ENCODE results near the gene COQ8B. TPM values are rescaled to one million over a fixed set of nuclear protein-coding genes. Genes with fewer than 3 reads are reported as not detected.

The COQ8B gene
- total and polyA plus RNA-seq, 2 donors (not counting 1 experiment from before 2014, with no cell fraction given): 58.9 to 62.6 TPM

DNA sequence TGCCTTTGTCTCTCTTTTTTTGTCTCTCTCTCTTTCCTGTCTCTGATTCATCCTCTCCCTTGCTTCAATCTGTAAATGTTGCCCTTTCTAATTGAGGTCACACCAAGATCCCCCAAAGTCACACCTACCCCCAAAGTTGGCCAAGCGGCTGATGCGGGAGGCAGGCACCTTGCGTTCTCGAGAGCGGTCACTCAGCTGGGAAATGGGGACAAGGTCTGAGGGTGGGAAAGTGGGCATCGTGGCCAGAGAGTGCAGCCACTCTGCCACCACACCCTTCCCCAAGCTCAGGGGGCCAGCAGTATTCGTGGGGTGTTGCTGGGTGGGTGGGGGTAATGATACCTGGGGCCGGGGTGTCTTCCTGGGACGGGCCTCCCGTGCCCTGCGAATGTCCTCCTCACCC is 2.7 kb downstream of the COQ8B start:
- H4K20me1 ChIP-seq (ENCODE audit: control insufficient read depth, insufficient read depth, low read length, poor library complexity, severe bottlenecking): no peaks in the 10 kb centered on the region
- POLR2A ChIA-PET: no interaction called here
- TF ChIP-seq, protein P1, sequence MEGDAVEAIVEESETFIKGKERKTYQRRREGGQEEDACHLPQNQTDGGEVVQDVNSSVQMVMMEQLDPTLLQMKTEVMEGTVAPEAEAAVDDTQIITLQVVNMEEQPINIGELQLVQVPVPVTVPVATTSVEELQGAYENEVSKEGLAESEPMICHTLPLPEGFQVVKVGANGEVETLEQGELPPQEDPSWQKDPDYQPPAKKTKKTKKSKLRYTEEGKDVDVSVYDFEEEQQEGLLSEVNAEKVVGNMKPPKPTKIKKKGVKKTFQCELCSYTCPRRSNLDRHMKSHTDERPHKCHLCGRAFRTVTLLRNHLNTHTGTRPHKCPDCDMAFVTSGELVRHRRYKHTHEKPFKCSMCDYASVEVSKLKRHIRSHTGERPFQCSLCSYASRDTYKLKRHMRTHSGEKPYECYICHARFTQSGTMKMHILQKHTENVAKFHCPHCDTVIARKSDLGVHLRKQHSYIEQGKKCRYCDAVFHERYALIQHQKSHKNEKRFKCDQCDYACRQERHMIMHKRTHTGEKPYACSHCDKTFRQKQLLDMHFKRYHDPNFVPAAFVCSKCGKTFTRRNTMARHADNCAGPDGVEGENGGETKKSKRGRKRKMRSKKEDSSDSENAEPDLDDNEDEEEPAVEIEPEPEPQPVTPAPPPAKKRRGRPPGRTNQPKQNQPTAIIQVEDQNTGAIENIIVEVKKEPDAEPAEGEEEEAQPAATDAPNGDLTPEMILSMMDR (IDR thresholded peaks at IDR 0.05): no peak
- no peak for TF ChIP-seq EZH2 (IDR thresholded peaks at IDR 0.05; ENCODE audit: borderline replicate concordance, insufficient read depth, low read depth, low read length, poor library complexity, severe bottlenecking)

DNA sequence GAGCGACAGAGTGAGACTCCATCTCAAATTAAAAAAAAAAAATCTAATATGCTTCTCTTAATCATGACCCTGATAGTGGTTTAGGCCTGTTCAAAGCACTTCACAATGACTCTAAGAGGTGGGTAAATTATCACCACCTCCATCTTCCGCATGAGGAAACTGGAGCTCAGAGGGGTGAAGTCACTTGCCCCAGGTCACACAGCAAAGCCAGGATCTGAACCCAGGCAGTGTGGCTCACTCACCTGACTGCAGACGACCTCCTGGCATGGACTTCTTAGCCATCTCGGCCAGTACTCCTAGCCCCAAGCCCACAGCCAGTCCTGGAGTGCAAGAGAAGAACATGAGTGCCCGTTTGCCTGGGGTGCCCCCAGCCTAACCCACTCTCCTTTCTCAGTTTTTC is 6.9 kb downstream of the COQ8B start:
- no peak for ATAC-seq (ENCODE audit: low read depth)
- Mint-ChIP-seq H3K9me3 (ENCODE audit: insufficient read depth) (no peaks in the 10 kb centered on the region), H3K4me1 (peaks cover 11% of the 10 kb centered on the region), H3K27ac (no peak overlapping the region), H3K4me3 (no peak overlapping the region), H3K27me3 (no peaks in the 10 kb centered on the region)
- Histone ChIP-seq H3K79me2 (ENCODE audit: control insufficient read depth, insufficient read depth, low read length) (peaks cover 22% of the 10 kb centered on the region), H3K27me3 (replicated peaks in 1 of 4; ENCODE audit: control extremely low read depth in 1 of 4, control insufficient read depth in 3 of 4, insufficient read depth in 4 of 4, low read length in 3 of 4) (no peaks in the 10 kb centered on the region), H4K20me1 (ENCODE audit: control insufficient read depth, insufficient read depth, low read length, poor library complexity, severe bottlenecking) (peaks cover 9% of the 10 kb centered on the region), H3K27ac (ENCODE audit: low read length in 2 of 2) (no peak overlapping the region), H3K9me3 (ENCODE audit: control extremely low read depth in 1 of 3, control insufficient read depth in 2 of 3, insufficient read depth in 1 of 3, low read length in 2 of 3) (no peaks in the 10 kb centered on the region), H2AFZ (ENCODE audit: insufficient read depth, low read depth, low read length, poor library complexity, severe bottlenecking) (no peak overlapping the region), H3K4me3 (ENCODE audit: control extremely low read depth in 1 of 5, extremely low read depth in 1 of 5, insufficient read depth in 1 of 5, low read depth in 2 of 5, low read length in 4 of 5) (no peak overlapping the region), H3K4me2 (replicated peaks; ENCODE audit: low read depth, low read length, poor library complexity, severe bottlenecking) (no peak overlapping the region), H3K9ac (ENCODE audit: low read length) (no peak overlapping the region), H3K4me1 (ENCODE audit: control insufficient read depth in 2 of 2, insufficient read depth in 2 of 2, low read length in 2 of 2) (peaks cover 9 to 11% of the 10 kb centered on the region in 2 donors), H3K36me3 (replicated peaks in 1 of 2; ENCODE audit: control extremely low read depth in 1 of 2, control insufficient read depth in 1 of 2, extremely low read depth in 1 of 2, insufficient read depth in 2 of 2, low read length in 1 of 2) (peaks cover 3 to 49% of the 10 kb centered on the region in 2 experiments)
- intact Hi-C loops (cut with micrococcal nuclease): loop anchor here (10.0 kb wide), 1 partner anchor 95 kb away; no protein-coding TSS in a partner anchor
- ChIA-PET CTCF (no interaction called here), POLR2A (no interaction called here)
- TF ChIP-seq, protein P1 (IDR thresholded peaks at IDR 0.05): no peak
- no peak for TF ChIP-seq EZH2 (IDR thresholded peaks at IDR 0.05; ENCODE audit: borderline replicate concordance, insufficient read depth, low read depth, low read length, poor library complexity, severe bottlenecking)
- 95% methylated on average over 5 of the region's 5 CpGs for WGBS (ENCODE audit: insufficient coverage)
- no peak for DNase-seq

More for the DNA sequence above, 2.7 kb downstream of the COQ8B start:
- peak overlapping the region in 1 of 2 donors; percentile 90 for H3K27ac ChIP-seq (ENCODE audit: low read length in 2 of 2)
- intact Hi-C loops (cut with micrococcal nuclease): loop anchor here (10.0 kb wide), 1 partner anchor 99 kb away; no protein-coding TSS in a partner anchor
- H3K4me3 ChIP-seq (ENCODE audit: control extremely low read depth in 1 of 5, extremely low read depth in 1 of 5, insufficient read depth in 1 of 5, low read depth in 2 of 5, low read length in 4 of 5): peak overlapping the region in 1 of 5 experiments; percentile 88
- H3K79me2 ChIP-seq (ENCODE audit: control insufficient read depth, insufficient read depth, low read length): peaks cover 46% of the 10 kb centered on the region
- H3K9me3 ChIP-seq (ENCODE audit: control extremely low read depth in 1 of 3, control insufficient read depth in 2 of 3, insufficient read depth in 1 of 3, low read length in 2 of 3): no peaks in the 10 kb centered on the region
- H3K4me2 ChIP-seq (replicated peaks; ENCODE audit: low read depth, low read length, poor library complexity, severe bottlenecking): peak overlapping the region; percentile 90
- no peaks in the 10 kb centered on the region for H3K9me3 Mint-ChIP-seq (ENCODE audit: insufficient read depth)
- H2AFZ ChIP-seq (ENCODE audit: insufficient read depth, low read depth, low read length, poor library complexity, severe bottlenecking): no peak overlapping the region
- H3K9ac ChIP-seq (ENCODE audit: low read length): no peak overlapping the region
- no peaks in the 10 kb centered on the region for H3K27me3 Mint-ChIP-seq
- CTCF ChIA-PET: interaction anchor here (1.1 kb wide), 1 partner anchor 105 kb away, joined by 3 read pairs; no protein-coding TSS in a partner anchor
- peak overlapping the region; percentile 56 for H3K27ac Mint-ChIP-seq
- no peak for DNase-seq
- no peaks in the 10 kb centered on the region for H3K27me3 ChIP-seq (replicated peaks in 1 of 4; ENCODE audit: control extremely low read depth in 1 of 4, control insufficient read depth in 3 of 4, insufficient read depth in 4 of 4, low read length in 3 of 4)
- no peak for ATAC-seq (ENCODE audit: low read depth)
- peaks cover 3 to 22% of the 10 kb centered on the region in 2 experiments for H3K36me3 ChIP-seq (replicated peaks in 1 of 2; ENCODE audit: control extremely low read depth in 1 of 2, control insufficient read depth in 1 of 2, extremely low read depth in 1 of 2, insufficient read depth in 2 of 2, low read length in 1 of 2)
- peaks cover 45% of the 10 kb centered on the region for H3K4me1 Mint-ChIP-seq
- peak overlapping the region; percentile 88 for H3K4me3 Mint-ChIP-seq
- H3K4me1 ChIP-seq (ENCODE audit: control insufficient read depth in 2 of 2, insufficient read depth in 2 of 2, low read length in 2 of 2): peaks cover 38 to 46% of the 10 kb centered on the region in 2 donors
- no CpG with 5 or more reads among the region's 11 CpGs for WGBS (ENCODE audit: insufficient coverage)
